H9 (cell line): Measurements from ENCODE around the gene CDH23. TPM values are rescaled to one million over a fixed set of nuclear protein-coding genes. Genes with fewer than 3 reads are reported as not detected.

Experiments used
- DNase-seq: peaks from one replicate; pipeline ENCODE4 v3.0.0-alpha.2; 2017
- H2AFZ ChIP-seq: one replicate; pipeline ENCODE4 v1.6.1; 2013; ENCODE audit warnings: mild to moderate bottlenecking, low read length, control low read depth, moderate library complexity
- H2AK5ac ChIP-seq: 2 replicates; pipeline ENCODE4 v1.6.1; 2013; ENCODE audit warnings: low read length, control low read depth, mixed read lengths; ENCODE audit not compliant: insufficient read length
- H2BK120ac ChIP-seq: one replicate; pipeline ENCODE4 v1.6.1; 2013; ENCODE audit warnings: low read depth, mild to moderate bottlenecking, low read length, control low read depth, inconsistent platforms; ENCODE audit not compliant: poor library complexity, severe bottlenecking
- H2BK12ac ChIP-seq: 2 replicates; pipeline ENCODE4 v1.6.1; 2013; ENCODE audit warnings: low read length, control low read depth, mixed read lengths, low read depth; ENCODE audit not compliant: insufficient read length
- H2BK15ac ChIP-seq: 2 replicates; pipeline ENCODE4 v1.6.1; 2013; ENCODE audit warnings: low read depth, low read length, control low read depth
- H2BK20ac ChIP-seq: one replicate; pipeline ENCODE4 v1.6.1; 2013; ENCODE audit warnings: low read depth, mild to moderate bottlenecking, low read length, control low read depth, inconsistent platforms; ENCODE audit not compliant: poor library complexity, severe bottlenecking
- H2BK5ac ChIP-seq: 2 replicates; pipeline ENCODE4 v1.6.1; 2013; ENCODE audit warnings: low read length, control low read depth, mixed read lengths; ENCODE audit not compliant: insufficient read length
- H3K14ac ChIP-seq: 2 replicates; pipeline ENCODE4 v1.6.1; 2013; ENCODE audit warnings: low read length, control low read depth; ENCODE audit not compliant: insufficient read depth
- H3K18ac ChIP-seq: 2 replicates; pipeline ENCODE4 v1.6.1; 2013; ENCODE audit warnings: low read depth, mild to moderate bottlenecking, mixed read lengths, low read length, control low read depth; ENCODE audit not compliant: insufficient read length
- H3K23ac ChIP-seq: 2 replicates; pipeline ENCODE4 v1.6.1; 2013; ENCODE audit warnings: low read length, control low read depth, mixed read lengths, low read depth; ENCODE audit not compliant: insufficient read length
- H3K23me2 ChIP-seq: 2 replicates; pipeline ENCODE4 v1.6.1; 2013; ENCODE audit warnings: low read depth, mild to moderate bottlenecking, mixed read lengths, low read length, control low read depth; ENCODE audit not compliant: insufficient read length, poor library complexity, severe bottlenecking
- H3K27ac ChIP-seq: 2 replicates; pipeline ENCODE4 v1.5.1; 2013; ENCODE audit warnings: low read length, control low read depth, mixed read lengths, low read depth; ENCODE audit not compliant: insufficient read length
- H3K27me3 ChIP-seq: 2 replicates; pipeline ENCODE4 v1.6.1; 2013; ENCODE audit warnings: low read length, control low read depth, inconsistent platforms; ENCODE audit not compliant: insufficient read depth
- H3K4ac ChIP-seq: 2 replicates; pipeline ENCODE4 v1.6.1; 2013; ENCODE audit warnings: low read depth, mild to moderate bottlenecking, control low read depth, inconsistent platforms, low read length, moderate library complexity
- H3K4me1 ChIP-seq: 2 replicates; pipeline ENCODE4 v1.6.1; 2013; ENCODE audit warnings: low read length, control low read depth, inconsistent platforms; ENCODE audit not compliant: insufficient read depth
- H3K4me2 ChIP-seq: 2 replicates; pipeline ENCODE4 v1.6.1; 2013; ENCODE audit warnings: low read length, control low read depth, mixed read lengths; ENCODE audit not compliant: insufficient read length, insufficient read depth
- H3K56ac ChIP-seq: 2 replicates; pipeline ENCODE4 v1.6.1; 2013; ENCODE audit warnings: low read depth, mild to moderate bottlenecking, mixed read lengths, low read length, control low read depth; ENCODE audit not compliant: insufficient read length
- H3K79me1 ChIP-seq: 2 replicates; pipeline ENCODE4 v1.6.1; 2013; ENCODE audit warnings: low read depth, mild to moderate bottlenecking, moderate library complexity, low read length, control low read depth, inconsistent platforms; ENCODE audit not compliant: insufficient read depth, poor library complexity, severe bottlenecking
- H3K79me2 ChIP-seq: 2 replicates; pipeline ENCODE4 v1.6.1; 2013; ENCODE audit warnings: low read length, control low read depth, inconsistent platforms; ENCODE audit not compliant: insufficient read depth
- H3K9ac ChIP-seq: 2 replicates; pipeline ENCODE4 v1.6.1; 2013; ENCODE audit warnings: low read length, control low read depth, mixed read lengths; ENCODE audit not compliant: insufficient read length; ENCODE audit errors: extremely low read depth
- H3K9me3 ChIP-seq: one replicate; pipeline ENCODE4 v1.6.1; 2013; ENCODE audit warnings: low read depth, low read length, inconsistent platforms; ENCODE audit not compliant: control insufficient read depth
- H3T11ph ChIP-seq: one replicate; pipeline ENCODE4 v1.6.1; 2013; ENCODE audit warnings: mild to moderate bottlenecking, low read length, control low read depth, inconsistent platforms
- H4K20me1 ChIP-seq: one replicate; pipeline ENCODE4 v1.6.1; 2013; ENCODE audit not compliant: control insufficient read depth, insufficient read length, insufficient read depth
- H4K5ac ChIP-seq: 2 replicates; pipeline ENCODE4 v1.6.1; 2013; ENCODE audit warnings: low read depth, mild to moderate bottlenecking, mixed read lengths, low read length, control low read depth; ENCODE audit not compliant: insufficient read length
- H4K8ac ChIP-seq: replicated peaks from 2 replicates; pipeline ENCODE4 v1.6.1; 2013; ENCODE audit warnings: low read length, control low read depth, mixed read lengths, low read depth; ENCODE audit not compliant: insufficient read length
- H4K91ac ChIP-seq: 2 replicates; pipeline ENCODE4 v1.6.1; 2013; ENCODE audit warnings: low read depth, mild to moderate bottlenecking, moderate library complexity, mixed read lengths, low read length, control low read depth; ENCODE audit not compliant: insufficient read length
- H3K27ac Mint-ChIP-seq, 3 experiments: 2 replicates in 2 of 3; 3 replicates in 1 of 3; pipeline ENCODE4 v1.8.0; 2020 to 2021; ENCODE audit warnings: mixed read lengths in 3 of 3, mild to moderate bottlenecking in 1 of 3, moderate library complexity in 1 of 3
- H3K27me3 Mint-ChIP-seq: 2 replicates; pipeline ENCODE4 v1.8.0; 2021; ENCODE audit warnings: low read depth, mild to moderate bottlenecking, moderate library complexity, mixed read lengths
- H3K36me3 Mint-ChIP-seq, 3 experiments: 2 replicates in 2 of 3; 3 replicates in 1 of 3; pipeline ENCODE4 v1.8.0; 2020 to 2021; ENCODE audit warnings: low read depth in 3 of 3, mixed read lengths in 3 of 3; ENCODE audit not compliant: insufficient read depth in 1 of 3
- H3K4me1 Mint-ChIP-seq, 2 experiments: 2 replicates each; pipeline ENCODE4 v1.8.0; 2020; ENCODE audit warnings: mixed read lengths in 2 of 2
- H3K4me3 Mint-ChIP-seq, 2 experiments: 2 replicates in 1 of 2; 3 replicates in 1 of 2; pipeline ENCODE4 v1.8.0; 2020 to 2021; ENCODE audit warnings: mild to moderate bottlenecking in 2 of 2, mixed read lengths in 2 of 2, moderate library complexity in 1 of 2
- H3K9me3 Mint-ChIP-seq, 2 experiments: 2 replicates in 1 of 2; 3 replicates in 1 of 2; pipeline ENCODE4 v1.8.0; 2020; ENCODE audit warnings: mild to moderate bottlenecking in 2 of 2, mixed read lengths in 2 of 2, moderate library complexity in 1 of 2
- CTCF ChIP-seq: fragments of 200-600 bp; sonication (generic); conservative IDR thresholded peaks from 3 replicates; pipeline ENCODE4 v1.8.0; 2021; ENCODE audit warnings: antibody characterized with exemption, mild to moderate bottlenecking
- WGBS: extraction: QIAGEN DNeasy Blood & Tissue Kit; methylation state at CpG from one replicate; pipeline ENCODE4 v1.1.7; 2013; ENCODE audit warnings: missing lambda C conversion rate, low lambda C conversion rate, mixed read lengths; ENCODE audit not compliant: insufficient read length; ENCODE audit errors: extremely low coverage; 5-methylcytosine and 5-hydroxymethylcytosine counted together
- total RNA-seq: library from RNA; stranded (reverse); gene quantifications from 2 replicates; pipeline ENCODE4 v1.2.1, GENCODE V29; 2021

Gene CDH23
- total RNA-seq, 1 experiment from 2014 or later: 2.1 TPM

DNA sequence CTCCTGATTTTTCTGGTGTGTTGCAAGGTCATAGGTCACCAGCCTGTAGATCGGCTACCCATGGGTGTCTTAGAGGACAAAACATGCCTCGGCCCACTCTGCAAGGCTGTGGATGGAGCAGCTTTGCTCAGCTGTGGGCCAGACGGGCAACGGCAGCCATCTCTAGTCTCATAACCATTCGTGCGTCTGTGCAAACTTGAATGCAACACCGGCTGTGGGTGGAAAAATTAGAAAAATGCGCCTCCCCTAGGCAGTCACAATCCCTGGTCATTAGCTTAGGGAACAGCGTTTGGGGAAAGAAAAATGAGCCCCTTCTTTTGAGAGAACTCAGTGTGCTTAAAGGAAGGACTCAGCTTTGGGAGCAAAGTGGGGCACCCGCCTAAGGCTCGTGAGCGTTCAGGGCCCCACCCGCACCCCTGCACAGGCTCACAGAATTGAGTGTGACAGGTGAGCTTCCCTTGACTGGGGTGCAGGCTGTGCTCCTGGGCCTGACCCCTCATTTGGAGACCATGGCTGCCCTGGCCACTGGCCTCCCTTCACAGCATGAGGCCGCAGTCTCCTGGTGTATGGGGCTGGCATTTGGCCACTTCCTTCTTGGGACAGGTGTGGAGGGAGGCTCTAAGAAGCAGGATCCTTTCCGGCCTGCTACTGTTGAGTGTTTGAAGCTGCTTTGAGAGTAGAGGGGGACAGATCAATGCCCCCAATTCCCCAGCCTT, 174.9 kb downstream of the CDH23 start:
- no peak overlapping the region for H2AK5ac ChIP-seq
- no peak overlapping the region for H2BK120ac ChIP-seq
- no peak for TF ChIP-seq CTCF
- H3K23me2 ChIP-seq: no peaks in the 10 kb centered on the region
- H3K9me3 ChIP-seq: no peaks in the 10 kb centered on the region
- no peak overlapping the region for H3K4me3 Mint-ChIP-seq
- H3K9ac ChIP-seq: no peak overlapping the region
- H3K36me3 Mint-ChIP-seq: no peaks in the 10 kb centered on the region
- no peak overlapping the region for H2BK5ac ChIP-seq
- H3K4me1 ChIP-seq: no peaks in the 10 kb centered on the region; the same call in 1 of the 2 replicates
- H3K79me2 ChIP-seq: no peaks in the 10 kb centered on the region
- peaks cover 12 to 33% of the 10 kb centered on the region in 2 experiments for H3K4me1 Mint-ChIP-seq
- no CpG with 5 or more reads among the region's 15 CpGs for WGBS
- no peak overlapping the region for H2BK15ac ChIP-seq
- H2BK20ac ChIP-seq: no peak overlapping the region
- no peak overlapping the region for H3K27ac Mint-ChIP-seq
- H3K4ac ChIP-seq: no peak overlapping the region
- no peaks in the 10 kb centered on the region for H3K27me3 ChIP-seq
- H3K23ac ChIP-seq: no peak overlapping the region
- no peak overlapping the region for H4K91ac ChIP-seq
- H3K9me3 Mint-ChIP-seq: no peaks in the 10 kb centered on the region
- H4K5ac ChIP-seq: no peak overlapping the region
- H2BK12ac ChIP-seq: no peak overlapping the region
- peaks cover 4% of the 10 kb centered on the region for H4K20me1 ChIP-seq
- H3K27ac ChIP-seq: no peak overlapping the region
- no peak overlapping the region for H2AFZ ChIP-seq
- no peak overlapping the region for H3T11ph ChIP-seq
- H3K56ac ChIP-seq: no peak overlapping the region
- no peaks in the 10 kb centered on the region for H3K79me1 ChIP-seq
- no peak overlapping the region for H3K4me2 ChIP-seq
- no peak for DNase-seq
- H4K8ac ChIP-seq: no peak overlapping the region
- H3K14ac ChIP-seq: no peak overlapping the region
- H3K27me3 Mint-ChIP-seq: peaks cover 2% of the 10 kb centered on the region; the same call in 1 of the 2 replicates
- H3K18ac ChIP-seq: no peak overlapping the region
